Tibial artery (tissue), 4 donors: ENCODE measurements around the gene LY9.

Experiments used
- DNase-seq, 2 donors: peaks; one replicate each; pipeline ENCODE4 v3.0.0-alpha.2; 2019
- H3K27ac ChIP-seq, 2 donors: fragments of 200-600 bp; sonication (generic) in 1 of 2; 1 replicate in 1 of 2; 2 replicates in 1 of 2; pipeline ENCODE4 v1.5.1; 2018 to 2019; ENCODE audit warnings: mild to moderate bottlenecking in 1 of 2
- H3K27me3 ChIP-seq, 2 donors: fragments of 200-600 bp; sonication (generic) in 1 of 2; one replicate each; pipeline versions ENCODE4 v1.5.1 to v1.6.0; 2016 to 2019
- H3K36me3 ChIP-seq, 3 donors: fragments of 200-600 bp; sonication (generic) in 2 of 3; one replicate each; pipeline ENCODE4 v1.5.1; 2016 to 2019; ENCODE audit warnings: mild to moderate bottlenecking in 2 of 3
- H3K4me1 ChIP-seq, 4 donors: fragments of 200-600 bp; sonication (generic) in 2 of 4; 1 replicate in 3 of 4; 2 replicates in 1 of 4; pipeline ENCODE4 v1.5.1; 2016 to 2019
- H3K4me3 ChIP-seq, 2 donors: fragments of 200-600 bp; sonication (generic) in 1 of 2; 1 replicate in 1 of 2; 2 replicates in 1 of 2; pipeline ENCODE4 v1.5.1; 2018 to 2019; ENCODE audit warnings: mild to moderate bottlenecking in 2 of 2
- H3K9me3 ChIP-seq, 3 donors: fragments of 200-600 bp; sonication (generic) in 1 of 3; one replicate each; pipeline ENCODE4 v1.5.1; 2016 to 2019
- CTCF ChIP-seq, 2 experiments: fragments of 200-600 bp in 1 of 2; fragments of 450-650 bp in 1 of 2; IDR thresholded peaks; one replicate each; pipeline ENCODE4 v1.5.1; 2017 to 2019; ENCODE audit warnings: antibody characterized with exemption in 2 of 2, mild to moderate bottlenecking in 1 of 2, moderate library complexity in 1 of 2
- intact Hi-C: fragments of 100-400 bp; cut with DNase I; formaldehyde crosslinking; loops from one replicate; pipeline ENCODE4 v1.15.0; 2023; ENCODE audit warnings: low total_unique reads

The LY9 gene

GRCh38 chr1:160819186-160819585, 23.2 kb downstream of the LY9 start:
- H3K36me3 ChIP-seq, result no peaks in the 10 kb centered on the region
- DNase-seq, result no peak
- H3K27me3 ChIP-seq, result peaks cover 0 to 5% of the 10 kb centered on the region in 2 donors
- H3K4me1 ChIP-seq, result no peaks in the 10 kb centered on the region
- H3K4me3 ChIP-seq, result no peak overlapping the region
- intact Hi-C loops, result no loop called here
- no peak overlapping the region for H3K27ac ChIP-seq
- no peaks in the 10 kb centered on the region for H3K9me3 ChIP-seq
- TF ChIP-seq CTCF (IDR thresholded peaks at IDR 0.05), result no peak

- no peak for DNase-seq
- H3K9me3 ChIP-seq, result no peaks in the 10 kb centered on the region
- H3K36me3 ChIP-seq, result no peaks in the 10 kb centered on the region
- H3K27ac ChIP-seq, result no peak overlapping the region
- intact Hi-C loops, result no loop called here
- H3K4me1 ChIP-seq, result no peaks in the 10 kb centered on the region
- H3K27me3 ChIP-seq, result peaks cover 0 to 3% of the 10 kb centered on the region in 2 donors
- no peak for TF ChIP-seq CTCF (IDR thresholded peaks at IDR 0.05)
- H3K4me3 ChIP-seq, result no peak overlapping the region
Measured at GRCh38 chr1:160821627-160822026, 25.7 kb downstream of the LY9 start.

- Histone ChIP-seq H3K4me1 (no peaks in the 10 kb centered on the region), H3K4me3 (no peak overlapping the region), H3K27ac (no peak overlapping the region), H3K27me3 (peaks cover 0 to 3% of the 10 kb centered on the region in 2 donors), H3K9me3 (no peaks in the 10 kb centered on the region), H3K36me3 (no peaks in the 10 kb centered on the region)
- DNase-seq, result no peak
- no peak for TF ChIP-seq CTCF (IDR thresholded peaks at IDR 0.05)
- intact Hi-C loops, result no loop called here
Measured at GRCh38 chr1:160823296-160823695, 27.3 kb downstream of the LY9 start.

- DNase-seq, result no peak
- Histone ChIP-seq H3K9me3 (no peaks in the 10 kb centered on the region), H3K27me3 (no peaks in the 10 kb centered on the region), H3K27ac (no peak overlapping the region), H3K4me3 (no peak overlapping the region), H3K4me1 (no peaks in the 10 kb centered on the region), H3K36me3 (no peaks in the 10 kb centered on the region)
- TF ChIP-seq CTCF (IDR thresholded peaks at IDR 0.05), result no peak
- intact Hi-C loops, result no loop called here
Measured at GRCh38 chr1:160826546-160826945, 30.6 kb downstream of the LY9 start.

- intact Hi-C loops, result no loop called here
Measured at GRCh38 chr1:160827418-160827817, 31.4 kb downstream of the LY9 start.

More at GRCh38 chr1:160827418-160827817, 31.4 kb downstream of the LY9 start:
- Histone ChIP-seq H3K36me3 (no peaks in the 10 kb centered on the region), H3K4me1 (no peaks in the 10 kb centered on the region), H3K9me3 (no peaks in the 10 kb centered on the region), H3K27me3 (no peaks in the 10 kb centered on the region), H3K4me3 (no peak overlapping the region), H3K27ac (no peak overlapping the region)
- DNase-seq, result peak in 1 of 2 donors; percentile 24
- no peak for TF ChIP-seq CTCF (IDR thresholded peaks at IDR 0.05)
